Myocyte (in vitro differentiated cells): Measurements from ENCODE around the gene PLIN5. TPM values are rescaled to one million over a fixed set of nuclear protein-coding genes. Genes with fewer than 3 reads are reported as not detected.
A peak's percentile ranks its signal among the peaks of the same experiment; 100 is the strongest.

ENCODE experiments used
- DNase-seq: peaks from one replicate; pipeline ENCODE4 v3.0.0-alpha.2; 2012; ENCODE audit warnings: low read depth
- total RNA-seq: library from RNA; depleted of rRNA; stranded (reverse); fragments of >200 nt; gene quantifications from 2 replicates; pipeline ENCODE4 v1.2.3, GENCODE V29; 2014

PLIN5 gene
- total RNA-seq, 1 donor from 2014 or later: not detected

DNA sequence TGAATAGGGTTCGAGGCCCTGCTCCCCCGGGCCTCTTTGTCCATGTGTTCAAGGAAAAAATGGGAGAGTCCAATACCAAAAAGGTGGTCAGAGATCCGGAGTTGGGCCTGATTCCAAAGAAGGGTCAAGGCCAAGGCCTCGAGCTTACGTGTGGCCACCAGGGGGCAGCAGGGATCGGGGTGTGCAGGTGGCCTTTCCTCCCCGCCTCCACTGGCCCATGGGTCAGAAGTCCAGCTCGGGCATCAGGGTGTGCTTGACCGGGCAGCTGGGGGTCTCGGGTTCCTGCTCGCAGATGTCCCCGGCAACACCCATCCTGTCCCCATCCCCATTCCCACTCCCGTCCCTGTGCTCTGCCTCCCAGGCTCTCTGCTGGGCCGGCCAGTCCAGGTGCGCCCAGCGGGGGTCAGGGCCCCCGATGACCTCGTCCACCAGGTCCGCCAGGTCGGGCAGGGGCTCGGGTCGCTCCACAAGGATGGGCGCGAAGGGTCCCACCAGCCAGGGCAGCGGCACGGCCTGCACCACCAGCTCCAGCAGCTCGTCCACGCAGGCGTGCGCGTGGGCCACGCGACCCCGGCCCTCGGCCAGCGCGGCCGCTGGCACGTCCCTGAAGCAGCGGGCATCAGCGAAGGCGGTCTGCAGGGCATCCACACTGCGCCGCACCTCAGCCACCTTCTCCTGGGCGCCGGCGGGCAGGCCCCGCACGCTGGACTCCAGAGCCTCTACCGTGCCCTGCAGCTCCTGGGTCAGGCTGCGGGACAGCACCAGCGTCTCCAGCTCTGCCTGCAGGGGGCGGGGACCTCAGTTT, 11.5 kb downstream of the PLIN5 start:
- peak; percentile 58 for DNase-seq

DNA sequence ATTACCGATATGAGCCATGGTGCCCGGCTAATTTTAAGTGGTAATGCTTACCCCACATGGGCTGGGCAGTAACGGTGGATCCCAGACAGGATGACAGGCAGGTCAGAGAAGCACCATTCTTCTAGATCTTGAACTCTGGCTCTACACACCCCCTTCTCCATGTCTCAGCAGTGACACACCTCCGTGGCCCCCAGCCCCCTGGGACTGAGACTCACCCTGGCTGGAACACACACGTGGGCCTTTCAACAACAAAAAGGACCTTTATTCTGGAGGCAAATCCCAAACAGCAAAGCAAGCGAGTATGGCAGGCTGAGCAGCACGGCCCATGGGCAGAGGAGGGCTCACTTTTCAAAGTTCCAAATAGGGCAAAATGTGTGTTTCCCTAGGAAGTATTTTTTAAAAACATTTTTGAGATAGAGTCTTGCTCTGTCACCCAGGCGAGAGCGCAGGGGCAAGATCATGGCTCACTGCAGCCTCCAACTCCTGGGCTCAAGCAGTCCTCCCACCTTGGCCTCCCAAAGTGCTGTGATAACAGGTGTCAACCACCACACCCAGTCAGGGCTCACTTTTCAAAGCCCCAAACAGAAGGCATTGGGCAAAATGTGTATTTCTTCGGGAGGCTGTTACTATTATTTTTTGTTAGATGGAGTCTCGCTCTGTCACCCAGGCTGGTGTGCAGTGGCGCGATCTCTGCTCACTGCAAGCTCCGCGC, 12.6 kb downstream of the PLIN5 start:
- no peak for DNase-seq

DNA sequence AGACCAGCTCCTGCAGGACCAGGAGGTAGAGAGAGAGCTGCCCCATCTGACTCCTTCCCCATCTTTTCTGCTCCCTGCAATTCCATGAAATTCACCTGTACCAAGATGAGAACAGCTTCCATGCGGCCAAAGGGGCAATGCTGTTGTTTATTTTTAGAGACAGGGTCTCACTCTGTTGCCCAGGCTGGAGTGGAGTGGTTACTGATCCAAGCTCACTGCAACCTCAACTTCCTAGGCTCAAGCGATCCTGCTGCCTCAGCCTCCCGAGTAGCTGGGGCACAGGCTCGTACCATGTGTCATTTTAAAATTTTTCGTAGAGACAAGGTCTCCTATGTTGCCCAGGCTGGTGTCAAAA, 13.2 kb downstream of the PLIN5 start:
- no peak for DNase-seq

DNA sequence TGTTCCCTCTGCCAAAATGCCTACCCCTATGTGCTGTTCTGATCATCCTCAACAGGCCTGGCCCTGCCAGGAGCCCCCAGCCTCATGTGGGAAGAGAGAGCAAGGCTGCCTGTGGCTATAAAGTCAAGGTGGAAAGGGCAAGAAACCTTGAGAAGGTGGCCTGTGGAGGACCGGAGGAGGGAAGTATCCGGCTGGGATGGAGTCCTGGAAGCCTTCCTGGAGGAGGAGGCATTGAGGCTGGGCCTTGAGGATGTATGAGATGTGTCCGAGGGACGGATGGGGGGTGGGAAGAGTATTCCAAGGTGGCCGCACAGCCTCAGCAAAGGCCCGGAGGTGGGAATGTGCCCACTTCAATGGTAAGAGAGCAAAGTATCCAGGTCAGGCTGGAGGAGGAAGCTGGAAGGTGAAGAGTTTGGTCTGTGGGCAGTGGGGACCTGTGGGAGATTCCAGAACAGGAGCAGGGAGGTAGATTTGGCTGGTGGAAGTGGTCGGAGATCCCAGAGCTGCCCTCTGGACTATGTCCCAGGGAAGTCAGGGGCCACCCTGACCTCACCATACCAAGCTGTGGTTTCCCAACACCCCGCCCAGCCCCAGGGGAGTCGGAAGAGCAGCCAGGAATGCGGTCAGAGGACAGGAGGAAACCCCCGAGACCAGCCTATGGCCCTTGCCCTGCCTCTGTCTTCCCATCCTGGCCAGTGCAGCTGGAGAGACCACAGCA, 13.7 kb downstream of the PLIN5 start:
- peak; percentile 55 for DNase-seq

DNA sequence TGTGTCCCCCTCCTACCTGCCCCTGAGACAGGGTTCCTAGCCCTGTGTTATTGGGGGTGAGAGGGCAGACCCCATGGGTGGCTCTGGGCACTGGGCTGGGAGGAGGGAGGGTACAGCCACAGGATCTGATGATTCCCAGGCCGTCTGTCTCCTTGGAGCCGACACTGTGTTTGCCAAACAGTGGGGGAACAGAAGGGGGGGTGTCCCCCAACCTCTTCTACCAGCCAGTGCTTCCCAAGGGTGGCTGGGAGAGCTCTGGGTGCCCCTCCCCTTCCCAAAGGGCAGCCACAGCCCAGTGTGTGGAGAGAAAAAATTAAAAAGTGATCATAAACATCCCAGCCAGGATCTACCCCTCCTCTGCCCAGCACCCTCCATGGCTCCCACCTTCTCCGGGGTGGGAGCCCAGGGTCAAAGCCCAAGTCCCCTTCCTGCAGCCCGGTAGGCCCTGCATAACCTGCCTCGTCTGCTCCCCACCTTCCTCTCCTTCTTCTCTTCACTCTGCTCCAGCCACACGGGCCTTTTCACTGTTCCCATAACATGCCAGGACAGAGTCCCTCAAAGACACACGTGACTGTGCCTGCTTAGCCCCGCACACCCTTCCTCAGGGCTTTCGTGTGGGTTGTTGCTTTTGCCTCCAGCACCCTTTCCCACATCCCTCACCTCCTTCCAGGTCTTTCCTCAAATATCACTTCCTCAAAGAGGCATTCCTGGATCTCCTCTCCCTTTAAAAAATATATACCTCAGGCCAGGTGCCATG, 15.3 kb downstream of the PLIN5 start:
- DNase-seq: no peak

DNA sequence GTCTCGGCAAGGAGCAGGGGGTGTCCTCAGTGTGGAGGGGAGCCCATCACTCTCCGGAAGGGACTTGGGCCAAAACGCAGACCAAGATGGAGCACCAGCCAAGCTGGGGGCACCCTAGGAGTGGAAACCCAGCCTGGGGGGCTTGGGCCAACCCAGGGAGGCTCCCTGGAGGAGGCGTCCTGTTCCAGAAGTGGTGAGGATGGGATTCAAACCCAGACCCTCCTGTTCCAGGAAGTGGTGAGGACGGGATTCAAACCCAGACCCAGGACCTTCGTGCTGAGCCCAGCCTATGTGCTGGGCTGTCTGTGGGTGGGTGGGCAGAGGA, 15.9 kb downstream of the PLIN5 start:
- no peak for DNase-seq

DNA sequence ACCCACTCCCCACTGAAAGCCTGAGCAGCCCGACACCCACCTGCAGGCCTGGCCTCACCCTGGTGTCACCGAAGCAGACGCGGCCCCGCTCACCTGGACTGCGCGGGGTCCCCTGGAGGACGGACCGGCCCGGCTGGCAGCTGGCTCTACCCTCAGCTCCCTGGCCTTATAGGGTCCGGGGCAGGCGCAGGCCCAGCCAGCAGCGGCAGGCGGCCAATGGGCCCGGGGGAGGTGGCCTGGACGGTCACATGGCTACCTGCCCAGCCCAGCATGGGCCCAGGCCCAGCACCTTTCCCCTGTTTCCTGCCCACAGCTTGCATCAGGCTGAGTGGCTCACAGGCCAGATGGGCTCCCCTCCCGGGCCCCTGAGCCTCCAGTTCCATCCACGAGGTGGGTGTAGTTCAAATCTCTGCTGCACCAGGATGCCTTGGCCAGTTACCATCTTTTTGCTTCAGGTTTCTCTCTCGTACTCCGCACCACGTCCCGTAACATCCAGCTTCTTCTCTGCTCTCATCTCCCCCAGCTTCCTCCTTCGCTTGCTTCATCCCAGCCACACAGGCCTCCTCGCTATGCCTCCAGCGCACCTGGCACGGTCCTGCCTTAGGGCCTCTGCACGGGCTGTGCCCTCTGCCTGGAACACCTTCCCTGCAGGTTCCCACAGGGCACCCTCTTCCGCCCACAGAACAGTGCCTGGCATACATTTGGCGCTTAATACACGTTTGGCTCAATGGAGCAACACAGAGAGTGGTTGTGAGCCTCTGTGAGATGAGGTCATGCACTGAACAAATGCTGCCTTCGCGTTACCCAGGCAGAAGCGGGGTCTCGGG, 16.5 kb downstream of the PLIN5 start, which contains the start of gene PLIN4:
Gene PLIN4 (minus strand): TSS at position 142 of the 827 bp plus-strand sequence. CDS start 214 bp downstream, outside the sequence.
- DNase-seq: no peak

DNA sequence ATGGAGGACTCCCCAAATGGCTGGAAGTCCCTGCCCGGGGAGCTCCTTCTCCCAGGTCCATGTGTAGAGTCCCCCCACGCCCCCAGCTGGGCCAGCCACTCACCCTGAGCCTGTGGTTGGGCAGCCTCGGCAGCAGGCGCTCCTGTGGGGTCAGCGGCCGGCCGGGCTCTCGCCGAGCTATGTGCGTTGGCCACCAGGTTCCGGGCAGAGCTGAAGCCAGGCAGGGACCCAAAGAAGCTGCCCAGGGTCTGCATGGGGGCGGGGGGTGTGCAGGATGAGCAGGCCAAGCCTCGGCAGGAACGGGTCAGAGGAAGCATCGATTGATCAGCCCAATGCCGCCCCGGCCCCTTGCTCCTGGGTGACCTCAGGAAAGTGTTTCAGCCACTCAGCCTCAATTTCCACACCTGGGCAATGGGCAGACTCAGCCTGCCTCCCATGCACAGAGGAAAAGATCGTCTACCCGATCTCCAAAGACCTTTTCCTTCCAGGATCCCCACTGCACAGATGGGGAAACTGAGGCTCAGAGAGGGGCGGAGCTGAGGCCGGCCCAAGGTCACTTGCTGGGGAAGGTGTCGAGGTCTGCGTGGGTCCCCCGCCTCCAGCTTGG, 17.5 kb downstream of the PLIN5 start:
- peak; percentile 33 for DNase-seq

DNA sequence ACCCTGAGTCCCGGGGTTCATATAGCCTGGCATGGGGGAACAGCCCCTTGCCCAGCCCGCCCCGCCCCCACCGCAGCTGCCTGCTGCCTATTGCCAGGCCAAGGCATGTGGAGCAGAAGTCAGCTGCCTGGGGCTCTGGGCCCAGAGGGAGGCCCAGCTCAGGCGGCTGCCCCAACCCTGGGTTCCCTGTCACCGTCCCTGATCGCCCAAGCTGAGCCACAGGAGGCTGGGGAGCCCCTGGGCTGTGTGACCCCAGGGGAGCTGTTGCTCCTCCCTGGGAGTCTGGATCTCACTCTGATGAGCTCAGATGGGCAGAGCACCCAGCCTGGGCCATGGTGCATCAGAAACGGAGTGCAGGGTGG, 18.1 kb downstream of the PLIN5 start:
- peak; percentile 77 for DNase-seq

DNA sequence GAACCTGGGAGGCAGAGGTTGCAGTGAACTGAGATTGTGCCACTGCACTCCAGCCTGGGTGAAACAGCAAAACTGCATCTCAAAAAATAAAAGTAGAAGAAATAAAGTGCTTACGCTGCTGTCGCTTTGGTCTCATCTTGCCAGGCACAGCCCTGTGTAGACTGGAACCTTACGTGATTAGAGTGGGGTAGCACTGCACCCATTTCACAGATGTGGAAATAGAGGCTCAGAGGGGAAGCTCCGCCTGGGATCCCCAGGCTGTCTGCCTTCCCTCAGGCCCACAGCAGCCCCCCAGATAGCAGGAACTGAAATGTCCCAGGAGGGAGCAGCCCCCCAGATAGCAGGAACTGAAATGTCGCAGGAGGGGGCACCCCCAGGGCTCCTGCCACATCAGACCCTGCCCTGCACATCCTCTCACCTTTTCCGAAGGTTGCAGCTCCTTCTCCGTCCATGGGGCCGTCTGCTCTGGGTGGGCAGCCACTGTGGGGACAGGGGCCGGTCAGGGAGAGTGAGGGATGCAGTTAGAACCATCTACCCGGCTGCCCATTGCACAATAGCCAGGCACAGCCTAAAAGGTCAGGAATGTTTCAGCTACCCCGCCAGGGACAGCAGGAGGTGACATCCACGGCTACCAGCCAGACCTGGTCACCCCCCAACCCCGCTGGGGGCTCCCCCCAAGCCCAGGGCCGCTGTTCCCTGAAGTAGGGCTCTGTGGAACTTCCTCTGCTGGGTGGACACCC, 18.7 kb downstream of the PLIN5 start:
- no peak for DNase-seq

DNA sequence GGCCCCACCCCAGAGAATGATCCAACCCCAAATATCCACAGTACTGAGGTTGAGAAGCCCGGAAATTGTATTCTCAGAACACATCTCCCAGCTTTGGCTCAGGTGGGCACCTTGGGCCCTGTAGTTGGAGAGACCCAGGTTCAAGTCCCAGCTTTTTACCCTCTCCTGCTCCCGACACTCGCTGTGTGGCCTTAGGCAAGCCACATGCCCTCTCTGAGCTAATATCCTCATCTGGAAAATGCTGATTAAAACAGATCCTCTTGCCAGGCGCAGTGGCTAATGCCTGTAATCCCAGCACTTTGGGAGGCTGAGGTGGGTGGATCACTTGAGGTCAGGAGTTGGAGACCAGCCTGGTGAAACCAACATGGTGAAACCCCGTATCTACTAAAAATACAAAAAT, 19.3 kb downstream of the PLIN5 start:
- DNase-seq: no peak

DNA sequence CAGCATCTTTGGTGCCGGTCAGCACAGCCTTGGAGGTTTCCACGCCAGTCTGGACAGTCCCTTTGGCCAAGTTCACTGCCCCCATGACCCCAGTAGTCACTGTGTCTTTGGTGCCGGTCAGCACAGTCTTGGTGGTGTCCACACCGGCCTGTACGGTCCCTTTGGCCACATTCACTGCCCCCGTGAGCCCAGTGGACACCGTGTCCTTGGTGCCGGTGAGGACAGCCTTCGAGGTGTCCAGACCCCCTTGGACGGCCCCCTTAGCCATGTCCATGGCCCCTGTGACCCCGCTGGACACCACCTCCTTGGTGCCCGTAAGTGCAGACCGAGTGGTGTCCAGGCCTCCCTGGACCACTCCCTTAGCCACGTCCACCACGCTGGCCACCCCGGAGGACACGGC, 21.8 kb downstream of the PLIN5 start:
- DNase-seq: no peak

DNA sequence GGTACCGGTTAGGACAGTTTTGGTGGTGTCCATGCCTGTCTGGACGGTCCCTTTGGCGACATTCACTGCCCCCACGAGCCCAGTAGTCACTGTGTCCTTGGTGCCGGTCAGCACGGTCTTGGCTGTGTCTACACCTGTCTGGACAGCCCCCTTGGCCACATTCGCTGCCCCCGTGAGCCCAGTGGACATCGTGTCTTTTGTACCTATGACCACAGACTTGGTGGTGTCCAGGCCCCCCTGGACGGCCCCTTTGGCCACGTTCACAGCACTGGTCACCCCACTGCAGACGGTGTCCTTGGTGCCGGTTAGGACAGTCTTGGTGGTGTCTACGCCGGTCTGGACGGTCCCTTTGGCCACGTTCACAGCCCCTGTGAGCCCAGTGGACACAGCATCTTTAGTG, 23.0 kb downstream of the PLIN5 start:
- no peak for DNase-seq

DNA sequence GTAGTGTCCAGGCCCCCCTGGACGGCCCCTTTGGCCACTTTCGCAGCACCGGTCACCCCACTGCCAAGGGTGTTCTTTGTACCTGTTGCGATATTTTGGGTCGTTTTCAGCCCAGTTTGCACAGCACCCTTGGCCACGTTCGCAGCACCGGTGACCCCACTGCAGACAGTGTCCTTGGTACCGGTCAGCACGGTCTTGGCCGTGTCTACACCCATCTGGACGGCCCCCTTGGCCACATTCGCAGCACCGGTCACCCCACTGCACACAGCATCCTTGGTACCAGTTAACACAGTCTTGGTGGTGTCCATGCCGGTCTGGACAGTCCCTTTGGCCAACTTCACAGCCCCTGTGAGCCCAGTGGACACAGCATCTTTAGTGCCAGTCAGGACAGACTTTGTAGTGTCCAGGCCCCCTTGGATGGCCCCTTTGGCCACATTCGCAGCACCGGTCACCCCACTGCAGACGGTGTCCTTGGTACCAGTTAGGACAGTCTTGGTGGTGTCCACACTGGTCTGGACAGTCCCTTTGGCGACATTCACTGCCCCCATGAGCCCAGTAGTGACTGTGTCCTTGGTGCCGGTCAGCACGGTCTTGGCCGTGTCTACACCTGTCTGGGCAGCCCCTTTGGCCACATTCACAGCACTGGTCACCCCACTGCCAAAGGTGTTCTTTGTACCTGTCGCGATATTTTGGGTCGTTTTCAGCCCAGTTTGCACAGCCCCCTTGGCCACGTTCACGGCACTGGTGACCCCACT, 23.5 kb downstream of the PLIN5 start:
- no peak for DNase-seq

DNA sequence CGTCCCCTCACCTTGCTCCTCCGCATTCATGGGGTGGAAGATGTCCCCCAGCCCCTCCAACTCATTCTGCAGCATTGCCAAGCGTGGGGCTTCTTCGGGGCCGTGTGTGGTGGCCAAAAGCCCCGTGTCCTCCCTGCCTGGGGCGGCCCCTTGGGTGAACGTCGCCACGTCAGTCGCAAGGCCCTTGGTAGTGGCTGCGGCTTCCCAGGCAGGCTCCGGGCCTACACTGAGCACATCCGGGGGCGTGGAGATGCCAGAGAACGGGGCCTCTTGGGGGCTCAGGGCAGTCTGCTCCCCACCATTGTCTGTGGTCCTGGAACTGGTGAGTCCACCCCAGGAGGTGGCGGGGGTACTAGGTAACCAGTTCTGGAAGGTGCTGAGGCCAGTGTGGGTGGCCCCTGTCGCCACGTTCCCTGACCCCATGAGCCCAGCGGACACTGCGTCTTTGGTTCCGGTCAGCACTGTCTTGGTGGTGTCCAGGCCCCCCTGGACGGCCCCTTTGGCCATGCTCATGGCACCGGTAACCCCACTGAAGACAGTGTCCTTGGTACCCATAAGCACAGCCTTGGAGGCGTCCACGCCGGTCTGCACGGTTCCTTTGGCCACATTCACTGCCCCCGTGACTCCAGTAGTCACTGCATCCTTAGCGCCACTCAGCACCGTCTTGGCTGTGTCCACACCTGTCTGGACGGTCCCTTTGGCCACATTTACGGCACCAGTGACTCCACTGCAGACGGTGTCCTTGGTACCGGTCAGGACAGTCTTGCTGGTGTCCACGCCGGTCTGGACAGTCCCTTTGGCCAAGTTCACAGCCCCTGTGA, 24.4 kb downstream of the PLIN5 start:
- DNase-seq: no peak

DNA sequence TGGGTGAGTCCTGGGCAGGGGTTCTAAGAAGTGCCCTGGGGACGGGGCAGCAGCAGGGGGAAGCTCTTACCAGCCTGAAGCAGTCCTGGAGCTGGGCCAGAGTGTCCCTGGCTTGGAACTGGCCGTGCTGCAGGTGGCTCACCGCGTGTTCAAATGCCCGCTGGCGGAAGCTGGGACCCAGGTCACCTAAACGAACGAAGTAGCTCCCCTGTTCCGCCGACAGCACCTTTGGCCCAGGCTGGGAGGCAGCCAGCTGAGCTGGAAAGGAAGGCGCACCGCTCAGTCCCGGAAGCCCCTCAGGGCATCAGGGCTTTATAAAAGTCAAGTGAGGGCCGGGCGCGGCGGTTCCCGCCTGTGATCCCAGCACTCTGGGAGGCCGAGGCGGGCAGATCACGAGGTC, 26.3 kb downstream of the PLIN5 start:
- no peak for DNase-seq

DNA sequence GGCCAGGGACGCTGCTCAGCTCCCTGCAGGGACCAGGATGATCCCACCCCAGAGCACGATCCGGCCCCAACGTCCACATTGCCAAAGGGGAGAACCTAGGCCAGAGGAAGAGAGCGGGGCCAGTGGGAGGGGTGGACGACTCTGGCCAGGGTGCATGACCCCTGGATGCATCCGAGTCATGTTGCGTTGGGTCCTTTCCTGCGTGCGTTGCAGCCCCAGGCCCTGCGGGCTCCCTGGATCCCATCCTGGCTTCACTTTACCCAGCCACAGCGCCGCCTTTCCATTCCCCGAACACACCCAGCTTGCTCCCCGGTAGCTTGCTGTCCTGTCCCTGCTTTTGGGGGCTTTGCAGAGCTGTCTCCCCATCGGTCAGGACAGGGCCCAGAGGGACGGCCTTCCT, 27.2 kb downstream of the PLIN5 start:
- no peak for DNase-seq

DNA sequence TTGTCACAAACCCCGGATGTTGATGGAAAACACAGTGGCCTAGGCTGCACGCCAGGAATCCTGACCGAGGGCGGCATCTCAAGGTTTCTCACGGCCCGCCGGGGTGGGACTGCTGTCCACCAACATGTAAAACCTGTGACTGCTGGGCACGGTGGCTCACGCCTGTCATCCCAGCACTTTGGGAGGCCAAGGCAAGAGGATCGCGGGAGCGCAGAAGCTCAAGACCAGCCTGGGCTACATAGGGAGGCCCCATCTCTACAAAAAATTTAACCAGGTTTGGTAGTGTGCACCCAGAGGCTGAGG, 27.9 kb downstream of the PLIN5 start:
- no peak for DNase-seq
